SK-N-SH treated with all-trans-retinoic acid at 6 μM for 48 hours (cell line): ENCODE measurements around the gene KCNH1.

Source experiments
- ATAC-seq: fragments of 200-7000 bp; cut with Tn5 transposase; 3 replicates; pipeline ENCODE4 v1.9.1; 2020; ENCODE audit warnings: mild to moderate bottlenecking, moderate library complexity
- ARNTL ChIP-seq: fragments of 450-650 bp; formaldehyde crosslinking; IDR thresholded peaks from 2 replicates; pipeline ENCODE4 v1.5.0; 2020; ENCODE audit warnings: low read depth, mild to moderate bottlenecking, moderate library complexity, borderline replicate concordance
- ESRRG ChIP-seq: fragments of 250-450 bp; sonication (Bioruptor Pico); IDR thresholded peaks from 2 replicates; pipeline ENCODE4 v1.6.1; 2021; ENCODE audit warnings: mild to moderate bottlenecking
- GLIS3 ChIP-seq: fragments of 250-450 bp; sonication (Bioruptor Pico); IDR thresholded peaks from 2 replicates; pipeline ENCODE4 v1.5.0; 2020; ENCODE audit warnings: mild to moderate bottlenecking, moderate library complexity
- OSR1 ChIP-seq: fragments of 250-450 bp; sonication (Bioruptor Pico); IDR thresholded peaks from 2 replicates; pipeline ENCODE4 v1.8.0; 2022; ENCODE audit warnings: moderate library complexity, mild to moderate bottlenecking, inconsistent platforms
- PATZ1 ChIP-seq: fragments of 250-450 bp; sonication (Bioruptor Pico); IDR thresholded peaks from 2 replicates; pipeline ENCODE4 v1.8.0; 2020; ENCODE audit warnings: mild to moderate bottlenecking, moderate library complexity, borderline replicate concordance
- POU6F1 ChIP-seq: fragments of 250-450 bp; sonication (Bioruptor Pico); IDR thresholded peaks from 2 replicates; pipeline ENCODE4 v1.8.0; 2021; ENCODE audit warnings: low read depth, mild to moderate bottlenecking, moderate library complexity, borderline replicate concordance
- SNAI2 ChIP-seq: fragments of 250-450 bp; sonication (Bioruptor Pico); IDR thresholded peaks from 2 replicates; pipeline ENCODE4 v1.5.0; 2020; ENCODE audit warnings: mild to moderate bottlenecking, moderate library complexity
- TCF4 ChIP-seq: fragments of 250-450 bp; sonication (Bioruptor Pico); IDR thresholded peaks from 2 replicates; pipeline ENCODE4 v1.8.0; 2021; ENCODE audit warnings: mild to moderate bottlenecking, moderate library complexity, borderline replicate concordance
- TSHZ2 ChIP-seq: fragments of 250-450 bp; sonication (Bioruptor Pico); IDR thresholded peaks from 2 replicates; pipeline ENCODE4 v1.5.0; 2020; ENCODE audit warnings: mild to moderate bottlenecking, moderate library complexity
- ZFP3 ChIP-seq: fragments of 250-450 bp; sonication (Bioruptor Pico); IDR thresholded peaks from 2 replicates; pipeline ENCODE4 v1.5.0; 2020; ENCODE audit warnings: mild to moderate bottlenecking, moderate library complexity
- ZNF565 ChIP-seq: fragments of 450-650 bp; formaldehyde crosslinking; conservative IDR thresholded peaks from 2 replicates; pipeline ENCODE4 v1.5.0; 2020; ENCODE audit warnings: low read depth, mild to moderate bottlenecking, moderate library complexity
- ZNF70 ChIP-seq: fragments of 450-650 bp; formaldehyde crosslinking; IDR thresholded peaks from 2 replicates; pipeline ENCODE4 v1.5.0; 2020; ENCODE audit warnings: mild to moderate bottlenecking, moderate library complexity

The KCNH1 gene

GRCh38 chr1:210915890-210916507 lies 217.9 kb downstream of the KCNH1 start:
- no peak for ATAC-seq
- TF ChIP-seq GLIS3 (CRISPR knock-in tag) = no peak
- TF ChIP-seq TCF4 (CRISPR knock-in tag) = no peak
- no peak for TF ChIP-seq SNAI2
- no peak for TF ChIP-seq ZNF565
- no peak for TF ChIP-seq ESRRG (CRISPR knock-in tag)
- TF ChIP-seq ARNTL (CRISPR knock-in tag) = no peak
- TF ChIP-seq PATZ1 (CRISPR knock-in tag) = no peak
- no peak for TF ChIP-seq ZFP3 (CRISPR knock-in tag)

- ATAC-seq = no peak
- no peak for TF ChIP-seq TSHZ2 (CRISPR knock-in tag)
Measured at GRCh38 chr1:210912752-210913151, 221.2 kb downstream of the KCNH1 start.

- ATAC-seq = no peak
Measured at GRCh38 chr1:210910020-210910575, 223.8 kb downstream of the KCNH1 start.

More at GRCh38 chr1:210910020-210910575, 223.8 kb downstream of the KCNH1 start:
- TF ChIP-seq ZNF565 (no peak), OSR1 (no peak), ZNF70 (CRISPR knock-in tag) (no peak), TSHZ2 (CRISPR knock-in tag) (no peak), ZFP3 (CRISPR knock-in tag) (no peak), SNAI2 (no peak), ARNTL (CRISPR knock-in tag) (no peak), POU6F1 (CRISPR knock-in tag) (no peak)
